ENCODE data around the gene NPL.

NPL gene

DNA sequence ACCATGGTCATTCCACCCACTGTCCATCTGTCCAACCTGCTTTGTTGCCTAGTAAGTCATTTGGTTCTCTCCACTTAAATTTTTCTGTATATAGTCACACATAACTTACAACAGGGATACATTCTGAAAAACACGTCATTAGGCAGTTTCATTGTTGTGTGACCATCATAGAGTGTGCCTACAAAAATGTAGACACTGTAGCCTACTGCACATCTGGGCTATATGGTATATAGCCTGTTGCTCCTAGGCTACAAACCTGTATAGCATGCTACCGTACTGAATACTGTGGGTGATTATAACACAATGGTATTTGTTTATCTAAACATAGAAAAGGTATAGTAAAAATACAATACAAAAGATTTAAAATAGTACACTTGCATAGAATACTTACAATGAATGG lies 10.0 kb upstream of the NPL start:
- H3K36me3 ChIP-seq: no peaks in the 10 kb centered on the region
- H3K4me3 ChIP-seq: no peak overlapping the region
- no peaks in the 10 kb centered on the region for H3K27me3 ChIP-seq
- H3K4me1 ChIP-seq: peaks cover 0 to 15% (median 7%) of the 10 kb centered on the region in 4 donors
- no peak for DNase-seq
- TF ChIP-seq, protein P1, sequence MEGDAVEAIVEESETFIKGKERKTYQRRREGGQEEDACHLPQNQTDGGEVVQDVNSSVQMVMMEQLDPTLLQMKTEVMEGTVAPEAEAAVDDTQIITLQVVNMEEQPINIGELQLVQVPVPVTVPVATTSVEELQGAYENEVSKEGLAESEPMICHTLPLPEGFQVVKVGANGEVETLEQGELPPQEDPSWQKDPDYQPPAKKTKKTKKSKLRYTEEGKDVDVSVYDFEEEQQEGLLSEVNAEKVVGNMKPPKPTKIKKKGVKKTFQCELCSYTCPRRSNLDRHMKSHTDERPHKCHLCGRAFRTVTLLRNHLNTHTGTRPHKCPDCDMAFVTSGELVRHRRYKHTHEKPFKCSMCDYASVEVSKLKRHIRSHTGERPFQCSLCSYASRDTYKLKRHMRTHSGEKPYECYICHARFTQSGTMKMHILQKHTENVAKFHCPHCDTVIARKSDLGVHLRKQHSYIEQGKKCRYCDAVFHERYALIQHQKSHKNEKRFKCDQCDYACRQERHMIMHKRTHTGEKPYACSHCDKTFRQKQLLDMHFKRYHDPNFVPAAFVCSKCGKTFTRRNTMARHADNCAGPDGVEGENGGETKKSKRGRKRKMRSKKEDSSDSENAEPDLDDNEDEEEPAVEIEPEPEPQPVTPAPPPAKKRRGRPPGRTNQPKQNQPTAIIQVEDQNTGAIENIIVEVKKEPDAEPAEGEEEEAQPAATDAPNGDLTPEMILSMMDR (IDR thresholded peaks at IDR 0.05): no peak
- H3K9me3 ChIP-seq: no peaks in the 10 kb centered on the region
- H3K27ac ChIP-seq: no peak overlapping the region
- intact Hi-C loops (cut with DNase I; ENCODE audit: low total_unique reads): no loop called here

DNA sequence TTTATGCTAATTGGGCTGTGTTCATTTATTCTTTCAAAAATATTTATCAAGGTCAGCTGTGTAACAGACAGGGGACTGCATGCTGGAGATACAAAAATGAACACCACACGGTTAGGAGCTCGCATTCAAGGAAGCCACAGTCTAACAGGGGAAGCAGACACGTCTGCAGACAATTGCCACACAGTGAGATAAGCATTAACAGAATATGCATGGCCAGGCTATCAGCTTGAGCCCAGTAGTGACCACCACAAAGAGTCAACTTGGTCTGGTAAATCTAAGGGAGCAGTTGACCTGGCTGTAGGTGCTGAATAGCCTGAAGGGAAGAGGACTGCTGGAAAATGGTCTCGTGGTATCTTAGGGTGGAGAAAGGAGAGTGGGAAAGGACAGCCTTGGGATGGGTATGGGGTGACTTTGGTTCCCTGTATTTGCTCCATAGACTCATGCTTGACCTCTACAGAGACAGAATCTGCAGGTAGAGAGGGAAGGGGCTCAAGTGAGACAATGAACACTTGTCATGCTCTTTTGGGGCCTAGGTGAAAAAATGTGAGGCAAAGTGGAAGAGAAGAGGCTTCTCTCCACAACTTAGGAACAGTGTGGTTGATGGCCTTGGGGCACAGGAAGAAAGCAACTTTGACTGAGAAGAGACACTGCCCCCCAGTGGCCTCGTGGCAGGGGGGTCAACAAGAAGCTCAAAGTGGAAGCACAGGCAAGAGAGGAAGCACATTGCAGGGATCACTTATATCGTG lies 7.6 kb upstream of the NPL start:
- no peak overlapping the region for H3K4me3 ChIP-seq
- H3K4me1 ChIP-seq: peaks cover 0 to 9% (median 5%) of the 10 kb centered on the region in 4 donors
- H3K27me3 ChIP-seq: no peaks in the 10 kb centered on the region
- peak; percentile 51 to 79 for DNase-seq
- no peaks in the 10 kb centered on the region for H3K9me3 ChIP-seq
- intact Hi-C loops (cut with DNase I; ENCODE audit: low total_unique reads): no loop called here
- no peak overlapping the region for H3K27ac ChIP-seq
- H3K36me3 ChIP-seq: no peaks in the 10 kb centered on the region
- TF ChIP-seq, protein P1 (IDR thresholded peaks at IDR 0.05): peak; percentile 54 to 56

DNA sequence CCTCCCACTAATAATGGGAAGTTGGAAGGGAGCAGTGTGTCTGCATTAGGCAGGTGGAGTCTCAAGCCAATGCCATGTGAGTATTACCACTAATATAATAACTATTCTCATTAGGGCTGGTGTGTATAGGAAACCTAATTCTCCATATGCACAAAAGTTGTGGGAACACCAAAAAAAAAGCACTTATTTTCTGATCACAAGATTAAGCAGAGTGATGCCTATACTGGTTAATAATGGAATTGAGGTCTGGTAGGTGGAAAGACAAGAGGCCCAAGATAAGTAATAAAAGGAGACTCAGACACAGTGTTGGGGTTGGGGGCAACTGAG lies 7.0 kb upstream of the NPL start:
- TF ChIP-seq, protein P1 (IDR thresholded peaks at IDR 0.05): no peak
- Histone ChIP-seq H3K27me3 (no peaks in the 10 kb centered on the region), H3K36me3 (no peaks in the 10 kb centered on the region), H3K27ac (no peak overlapping the region), H3K4me1 (peaks cover 0 to 5% (median 2%) of the 10 kb centered on the region in 4 donors), H3K4me3 (no peak overlapping the region), H3K9me3 (no peaks in the 10 kb centered on the region)
- intact Hi-C loops (cut with DNase I; ENCODE audit: low total_unique reads): no loop called here
- no peak for DNase-seq

DNA sequence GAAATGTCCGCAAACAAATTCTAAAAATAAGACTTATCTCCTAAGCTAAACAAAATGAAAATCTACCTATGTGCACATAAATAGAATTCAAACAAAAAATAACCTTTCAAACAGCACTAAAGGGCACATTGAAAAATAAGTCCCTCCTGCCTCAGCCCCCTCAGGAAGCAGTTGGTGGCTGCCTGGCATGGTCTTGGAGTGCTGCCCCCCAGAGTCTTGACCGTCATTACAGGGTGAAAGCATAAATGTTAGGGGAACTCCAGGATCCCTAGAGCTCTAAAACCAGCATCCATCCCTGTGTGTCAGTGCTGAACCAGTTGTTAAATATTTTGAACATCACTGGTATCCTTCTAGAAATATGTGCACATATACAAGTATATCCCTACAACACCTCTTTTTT lies 6.5 kb upstream of the NPL start:
- no peaks in the 10 kb centered on the region for H3K27me3 ChIP-seq
- H3K4me3 ChIP-seq: no peak overlapping the region
- DNase-seq: no peak
- no peak overlapping the region for H3K27ac ChIP-seq
- TF ChIP-seq, protein P1 (IDR thresholded peaks at IDR 0.05): no peak
- H3K9me3 ChIP-seq: no peaks in the 10 kb centered on the region
- no peaks in the 10 kb centered on the region for H3K4me1 ChIP-seq
- intact Hi-C loops (cut with DNase I; ENCODE audit: low total_unique reads): no loop called here
- no peaks in the 10 kb centered on the region for H3K36me3 ChIP-seq

DNA sequence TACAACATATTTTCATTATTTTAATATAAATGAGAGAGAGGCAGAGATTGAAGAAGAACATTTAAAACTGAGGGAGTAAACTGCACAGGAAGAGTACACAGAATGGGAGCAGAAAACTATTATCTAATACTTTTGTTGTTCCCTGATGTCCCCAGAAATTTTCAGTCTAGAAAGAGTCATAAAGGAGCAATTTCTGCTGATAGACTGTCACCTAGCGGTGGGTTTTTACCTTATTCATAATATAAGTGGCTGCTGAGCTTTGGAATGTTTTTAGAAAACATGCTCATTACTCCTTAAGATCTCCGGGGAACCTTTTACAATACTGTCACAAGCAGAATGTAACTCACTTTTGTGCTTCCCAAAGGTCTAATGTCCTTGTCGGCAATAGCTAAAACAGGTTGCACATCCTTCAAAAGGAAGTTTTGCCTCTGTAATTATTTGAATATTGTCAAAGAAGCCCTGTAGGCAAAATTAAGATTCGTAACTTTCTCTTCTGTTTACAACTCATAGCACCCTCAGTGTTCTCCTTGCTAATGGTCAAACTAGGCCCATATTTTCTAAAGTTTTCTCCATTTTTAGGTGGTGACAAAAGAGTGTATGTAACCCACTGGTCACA lies 4.9 kb upstream of the NPL start:
- no peak overlapping the region for H3K27ac ChIP-seq
- H3K4me1 ChIP-seq: peaks cover 0 to 7% (median 4%) of the 10 kb centered on the region in 4 donors
- no peaks in the 10 kb centered on the region for H3K27me3 ChIP-seq
- no peak overlapping the region for H3K4me3 ChIP-seq
- intact Hi-C loops (cut with DNase I; ENCODE audit: low total_unique reads): loop anchor here (2.0 kb wide), 1 partner anchor 186 kb away; no protein-coding TSS in a partner anchor
- no peak for DNase-seq
- H3K36me3 ChIP-seq: no peaks in the 10 kb centered on the region
- no peaks in the 10 kb centered on the region for H3K9me3 ChIP-seq
- TF ChIP-seq, protein P1 (IDR thresholded peaks at IDR 0.05): peak; percentile 74 to 90

Data from tibial artery (tissue), 4 donors.